Panc1 (cell line): ENCODE results near the gene RAP1GAP2. TPM values are rescaled to one million over a fixed set of nuclear protein-coding genes. Genes with fewer than 3 reads are reported as not detected.

Experiments
- ATAC-seq: fragments of 200-7000 bp; cut with Tn5 transposase; 2 replicates; pipeline ENCODE4 v1.9.1; 2020; ENCODE audit warnings: mild to moderate bottlenecking, moderate library complexity
- BruUV-seq: library from RNA; stranded (reverse); fragments of 400-500 nt; replicated peaks from 2 replicates; lab custom pipeline; 2021; lab: Mats Ljungman, UMichigan
- CTCF ChIA-PET: fragments of 300-600 bp; sonication (Branson Sonifier 250); formaldehyde crosslinking; loops from one replicate; lab custom pipeline; 2022; ENCODE audit warnings: antibody characterized with exemption; lab: Charles Lee
- POLR2A ChIA-PET: fragments of 300-600 bp; sonication (Branson Sonifier 250); formaldehyde crosslinking; loops from one replicate; lab custom pipeline; 2022; ENCODE audit warnings: antibody characterized with exemption; lab: Charles Lee
- DNase-seq: peaks from one replicate; pipeline ENCODE4 v3.0.0-alpha.2; 2010; ENCODE audit warnings: low read depth, low spot score
- H3K27ac ChIP-seq: 2 replicates; pipeline ENCODE4 v1.5.1; 2011; ENCODE audit warnings: mild to moderate bottlenecking, low read length, inconsistent platforms
- H3K27me3 ChIP-seq: fragments of 200-500 bp; sonication (Bioruptor generic); 2 replicates; pipeline ENCODE4 v1.6.0; 2014; ENCODE audit warnings: low read length, inconsistent platforms; ENCODE audit not compliant: control insufficient read depth, insufficient read depth
- H3K36me3 ChIP-seq: fragments of 200-500 bp; sonication (Bioruptor generic); 2 replicates; pipeline ENCODE4 v1.5.1; 2014; ENCODE audit warnings: inconsistent platforms, mild to moderate bottlenecking, low read length, moderate library complexity; ENCODE audit not compliant: control insufficient read depth, insufficient read depth
- H3K4me1 ChIP-seq: 2 replicates; pipeline ENCODE4 v1.5.1; 2011; ENCODE audit warnings: inconsistent platforms, mild to moderate bottlenecking, low read length, moderate library complexity; ENCODE audit not compliant: control insufficient read depth, insufficient read depth
- H3K4me3 ChIP-seq, 2 experiments: 2 replicates each; pipeline ENCODE4 v1.5.1; 2011 to 2012; ENCODE audit warnings: low read depth in 2 of 2, low read length in 2 of 2, mild to moderate bottlenecking in 2 of 2, inconsistent platforms in 1 of 2, moderate library complexity in 1 of 2
- H3K9me3 ChIP-seq: fragments of 200-500 bp; sonication (Bioruptor generic); 2 replicates; pipeline ENCODE4 v1.5.1; 2014; ENCODE audit warnings: low read depth, mild to moderate bottlenecking, inconsistent platforms, low read length, moderate library complexity; ENCODE audit not compliant: control insufficient read depth, insufficient read depth
- CTCF ChIP-seq: fragments of 450-650 bp; IDR thresholded peaks from 2 replicates; pipeline ENCODE4 v1.5.1; 2017; ENCODE audit warnings: mild to moderate bottlenecking
- POLR2AphosphoS5 ChIP-seq: IDR thresholded peaks from 2 replicates; pipeline ENCODE4 v1.6.1; 2012; ENCODE audit warnings: mild to moderate bottlenecking, low read depth, low read length, moderate library complexity
- REST ChIP-seq, 2 experiments: IDR thresholded peaks; 2 replicates each; pipeline ENCODE4 v1.6.1; 2011 to 2012; ENCODE audit warnings: low read depth in 2 of 2, control low read depth in 1 of 2, low read length in 1 of 2, mild to moderate bottlenecking in 1 of 2, moderate library complexity in 1 of 2; ENCODE audit not compliant: insufficient read depth in 1 of 2
- SIN3A ChIP-seq: IDR thresholded peaks from 2 replicates; pipeline ENCODE4 v1.6.1; 2012; ENCODE audit warnings: low read depth, mild to moderate bottlenecking, low read length, moderate library complexity, borderline replicate concordance; ENCODE audit not compliant: insufficient read depth
- TCF7L2 ChIP-seq: IDR thresholded peaks from 2 replicates; pipeline ENCODE4 v1.6.1; 2011; ENCODE audit warnings: mild to moderate bottlenecking, low read depth, low read length, inconsistent platforms
- in situ Hi-C: cut with HindIII; loops from 2 replicates; pipeline ENCODE4 v1.10.0; 2016; ENCODE audit warnings: low sequenced_read_pairs, low pct_unique_long_range_greater_than_20kb
- intact Hi-C: fragments of 100-400 bp; cut with micrococcal nuclease; formaldehyde crosslinking; loops from one replicate; pipeline ENCODE4 v1.10.0; 2022; ENCODE audit not compliant: unreplicated experiment
- total RNA-seq: library from RNA; stranded (reverse); gene quantifications from one replicate; pipeline ENCODE4 v1.2.1, GENCODE V29; 2021; ENCODE audit not compliant: unreplicated experiment

RAP1GAP2 gene
- total RNA-seq, 1 experiment from 2014 or later: 10.0 TPM

- DNase-seq (no peak), ATAC-seq (no peak)
- POLR2A ChIA-PET: no interaction called here
- H3K9me3 ChIP-seq: no peaks in the 10 kb centered on the region
- H3K4me1 ChIP-seq: no peaks in the 10 kb centered on the region
- in situ Hi-C loops: no loop called here
- no peaks in the 10 kb centered on the region; the same call in 1 of the 2 replicates for H3K27me3 ChIP-seq
- CTCF ChIA-PET: no interaction called here
- H3K4me3 ChIP-seq: no peak overlapping the region
- BruUV-seq: no TSS peak
- TF ChIP-seq SIN3A (no peak), CTCF (no peak), POLR2AphosphoS5 (no peak), REST (IDR thresholded peaks at IDR 0.05; ENCODE audit: insufficient read depth in 1 of 2, low read depth in 2 of 2, low read length in 1 of 2) (no peak), TCF7L2 (no peak)
- no peak overlapping the region for H3K27ac ChIP-seq
- no peaks in the 10 kb centered on the region for H3K36me3 ChIP-seq
- intact Hi-C loops: no loop called here
Measured at GRCh38 chr17:3036800-3037199, 240.6 kb downstream of the RAP1GAP2 start.

- CTCF ChIA-PET: no interaction called here
- BruUV-seq: no TSS peak
- in situ Hi-C loops: no loop called here
- ATAC-seq (no peak), DNase-seq (no peak)
- POLR2A ChIA-PET: no interaction called here
- intact Hi-C loops: no loop called here
- no peaks in the 10 kb centered on the region for H3K4me1 ChIP-seq
- no peaks in the 10 kb centered on the region for H3K36me3 ChIP-seq
- no peaks in the 10 kb centered on the region; the same call in 1 of the 2 replicates for H3K27me3 ChIP-seq
- H3K27ac ChIP-seq: no peak overlapping the region
- no peak overlapping the region for H3K4me3 ChIP-seq
- H3K9me3 ChIP-seq: no peaks in the 10 kb centered on the region
- TF ChIP-seq SIN3A (no peak), TCF7L2 (no peak), REST (IDR thresholded peaks at IDR 0.05; ENCODE audit: insufficient read depth in 1 of 2, low read depth in 2 of 2, low read length in 1 of 2) (no peak), CTCF (no peak), POLR2AphosphoS5 (no peak)
Measured at GRCh38 chr17:3037259-3037658, 241.0 kb downstream of the RAP1GAP2 start.
